ENCODE data around the gene TOX3. TPM values are rescaled to one million over a fixed set of nuclear protein-coding genes. Genes with fewer than 3 reads are reported as not detected.

TOX3 gene
- total and polyA plus RNA-seq, 7 donors: 0.03 to 0.10 TPM; not detected in 5

DNA sequence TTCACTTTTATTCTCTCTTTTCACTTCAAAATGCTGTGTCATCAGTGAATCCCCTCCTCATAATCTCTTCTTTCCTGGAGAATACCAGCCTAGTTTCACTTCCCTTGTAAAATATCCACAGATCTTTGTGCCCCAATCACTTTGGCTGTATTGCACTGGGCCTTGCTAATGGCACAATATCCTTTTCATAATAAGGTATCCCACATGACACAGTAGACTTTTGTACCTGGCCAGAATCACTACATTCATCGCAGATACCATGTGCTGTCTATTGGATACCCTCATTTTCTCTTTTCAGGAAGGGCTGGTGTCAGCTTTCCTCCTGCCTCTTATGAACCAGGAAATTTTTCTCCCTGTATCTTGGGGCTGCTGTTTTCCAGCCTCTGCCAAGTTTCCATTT is 25.7 kb upstream of the TOX3 start:
- WGBS, 3 donors: 81 to 96% (median 84%) methylated on average over 1 of the region's 1 CpG
- H3K27ac ChIP-seq: no peak overlapping the region
- intact Hi-C loops (cut with DNase I): no loop called here
- TF ChIP-seq, protein P1, sequence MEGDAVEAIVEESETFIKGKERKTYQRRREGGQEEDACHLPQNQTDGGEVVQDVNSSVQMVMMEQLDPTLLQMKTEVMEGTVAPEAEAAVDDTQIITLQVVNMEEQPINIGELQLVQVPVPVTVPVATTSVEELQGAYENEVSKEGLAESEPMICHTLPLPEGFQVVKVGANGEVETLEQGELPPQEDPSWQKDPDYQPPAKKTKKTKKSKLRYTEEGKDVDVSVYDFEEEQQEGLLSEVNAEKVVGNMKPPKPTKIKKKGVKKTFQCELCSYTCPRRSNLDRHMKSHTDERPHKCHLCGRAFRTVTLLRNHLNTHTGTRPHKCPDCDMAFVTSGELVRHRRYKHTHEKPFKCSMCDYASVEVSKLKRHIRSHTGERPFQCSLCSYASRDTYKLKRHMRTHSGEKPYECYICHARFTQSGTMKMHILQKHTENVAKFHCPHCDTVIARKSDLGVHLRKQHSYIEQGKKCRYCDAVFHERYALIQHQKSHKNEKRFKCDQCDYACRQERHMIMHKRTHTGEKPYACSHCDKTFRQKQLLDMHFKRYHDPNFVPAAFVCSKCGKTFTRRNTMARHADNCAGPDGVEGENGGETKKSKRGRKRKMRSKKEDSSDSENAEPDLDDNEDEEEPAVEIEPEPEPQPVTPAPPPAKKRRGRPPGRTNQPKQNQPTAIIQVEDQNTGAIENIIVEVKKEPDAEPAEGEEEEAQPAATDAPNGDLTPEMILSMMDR (IDR thresholded peaks at IDR 0.05): no peak
- DNase-seq (no peak), ATAC-seq (no peak)
- H3K4me3 ChIP-seq: no peak overlapping the region
- H3K36me3 ChIP-seq (ENCODE audit: insufficient read depth in 1 of 2, low read depth in 1 of 2): no peaks in the 10 kb centered on the region
- H3K27me3 ChIP-seq (ENCODE audit: insufficient read depth in 3 of 3, low read length in 2 of 3): no peaks in the 10 kb centered on the region
- no peaks in the 10 kb centered on the region for H3K4me1 ChIP-seq
- no peaks in the 10 kb centered on the region for H3K9me3 ChIP-seq

DNA sequence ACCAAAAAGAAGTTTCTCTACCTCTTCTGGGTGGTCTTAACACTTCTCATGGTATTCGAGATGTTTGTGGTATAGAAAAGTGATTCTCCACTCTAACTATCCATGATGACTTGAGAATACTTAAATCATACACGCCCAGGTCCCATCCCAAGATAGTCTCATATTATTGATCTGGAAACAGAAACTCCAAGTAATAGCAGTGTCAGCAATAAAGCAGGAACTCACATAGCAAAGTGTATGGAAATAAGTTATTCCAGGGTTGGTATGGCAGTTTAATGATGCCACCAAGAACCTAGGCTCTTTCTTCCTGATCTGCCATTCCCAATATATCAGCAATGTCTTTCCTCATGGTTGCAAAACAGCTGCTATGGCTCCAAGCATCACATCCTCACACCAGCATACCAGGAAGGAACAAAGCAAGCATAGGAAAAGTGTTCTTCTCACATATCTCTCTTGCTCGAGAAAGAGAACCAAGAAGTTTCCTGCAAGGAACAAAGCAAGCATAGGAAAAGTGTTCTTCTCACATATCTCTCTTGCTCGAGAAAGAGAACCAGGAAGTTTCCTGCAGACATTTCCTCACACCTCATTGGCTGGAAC is 23.6 kb upstream of the TOX3 start:
- no peak overlapping the region for H3K4me3 ChIP-seq
- no peaks in the 10 kb centered on the region for H3K36me3 ChIP-seq (ENCODE audit: insufficient read depth in 1 of 2, low read depth in 1 of 2)
- H3K27me3 ChIP-seq (ENCODE audit: insufficient read depth in 3 of 3, low read length in 2 of 3): no peaks in the 10 kb centered on the region
- WGBS, 3 donors: 82 to 90% (median 87%) methylated on average over 4 of the region's 4 CpGs
- ATAC-seq (no peak), DNase-seq (no peak)
- H3K9me3 ChIP-seq: no peaks in the 10 kb centered on the region
- intact Hi-C loops (cut with DNase I): no loop called here
- TF ChIP-seq, protein P1 (IDR thresholded peaks at IDR 0.05): no peak
- H3K27ac ChIP-seq: no peak overlapping the region
- no peaks in the 10 kb centered on the region for H3K4me1 ChIP-seq

DNA sequence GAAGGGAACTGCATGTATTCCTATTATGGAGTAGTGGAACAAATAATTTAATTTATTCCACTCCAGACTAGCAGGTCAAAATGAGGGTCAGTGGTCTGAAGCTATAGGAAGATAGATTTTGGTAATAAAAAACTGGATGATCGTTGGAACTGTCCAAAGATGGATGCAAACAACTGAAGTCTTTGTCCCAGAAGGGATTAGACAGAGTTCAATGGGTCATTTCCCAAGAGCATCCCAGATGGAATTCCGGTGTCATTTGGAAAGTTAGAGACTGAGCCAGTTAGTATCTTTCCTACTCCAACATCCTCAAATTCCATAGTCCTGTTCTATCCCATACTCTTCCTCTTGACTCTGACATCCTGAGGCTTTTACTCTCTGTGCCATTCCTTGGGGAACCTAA is 22.8 kb upstream of the TOX3 start:
- WGBS, 3 donors: 30 to 34% (median 31%) methylated on average over 2 of the region's 2 CpGs
- H3K9me3 ChIP-seq: no peaks in the 10 kb centered on the region
- no peak overlapping the region for H3K27ac ChIP-seq
- no peak for DNase-seq
- no peak for ATAC-seq
- TF ChIP-seq, protein P1 (IDR thresholded peaks at IDR 0.05): no peak
- no peaks in the 10 kb centered on the region for H3K27me3 ChIP-seq (ENCODE audit: insufficient read depth in 3 of 3, low read length in 2 of 3)
- intact Hi-C loops (cut with DNase I): no loop called here
- no peak overlapping the region for H3K4me3 ChIP-seq
- H3K36me3 ChIP-seq (ENCODE audit: insufficient read depth in 1 of 2, low read depth in 1 of 2): no peaks in the 10 kb centered on the region
- no peaks in the 10 kb centered on the region for H3K4me1 ChIP-seq

DNA sequence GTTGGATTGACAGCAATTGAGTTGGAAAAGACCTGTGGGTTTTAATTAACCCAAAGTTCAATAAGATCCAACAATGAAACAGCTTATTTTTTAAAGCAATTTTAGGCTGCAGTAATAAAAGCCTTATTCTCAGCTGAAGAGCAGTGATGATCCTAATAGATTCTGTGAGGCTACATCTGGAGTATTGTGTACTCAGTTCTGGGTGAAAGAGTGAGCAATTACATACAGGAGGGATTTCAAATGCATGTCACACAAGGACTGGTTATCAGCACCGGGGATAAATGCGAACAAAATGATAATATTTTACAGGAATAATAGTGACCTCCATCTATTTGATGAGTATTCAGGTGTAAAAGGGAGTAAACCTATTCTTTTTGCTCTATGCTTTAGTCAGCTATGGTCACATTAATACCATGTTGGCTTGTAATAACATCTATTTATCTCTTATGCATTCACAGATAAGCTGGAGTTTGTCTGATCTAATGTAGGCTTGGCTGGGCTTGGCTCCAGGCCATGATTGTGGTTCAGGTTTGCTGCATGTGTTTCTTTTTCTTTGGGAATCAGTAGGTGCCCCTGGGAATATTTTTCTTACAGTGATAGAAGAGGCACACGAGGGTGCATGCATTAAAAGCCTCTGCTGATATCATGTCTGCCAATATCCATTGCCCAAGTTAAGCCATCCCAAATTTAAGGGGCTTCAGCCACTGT is 22.2 kb upstream of the TOX3 start:
- 64 to 71% (median 67%) methylated on average over 3 of the region's 3 CpGs for WGBS, 3 donors
- TF ChIP-seq, protein P1 (IDR thresholded peaks at IDR 0.05): no peak
- Histone ChIP-seq H3K27ac (no peak overlapping the region), H3K9me3 (no peaks in the 10 kb centered on the region), H3K27me3 (ENCODE audit: insufficient read depth in 3 of 3, low read length in 2 of 3) (no peaks in the 10 kb centered on the region), H3K4me1 (no peaks in the 10 kb centered on the region), H3K36me3 (ENCODE audit: insufficient read depth in 1 of 2, low read depth in 1 of 2) (no peaks in the 10 kb centered on the region), H3K4me3 (no peak overlapping the region)
- intact Hi-C loops (cut with DNase I): no loop called here
- ATAC-seq (no peak), DNase-seq (no peak)

All from psoas muscle (tissue), 8 donors.